H9 (cell line): ENCODE measurements around the gene FANCE. TPM values are rescaled to one million over a fixed set of nuclear protein-coding genes. Genes with fewer than 3 reads are reported as not detected.

ENCODE experiments used
- DNase-seq: peaks from one replicate; pipeline ENCODE4 v3.0.0-alpha.2; 2017
- H2AFZ ChIP-seq: one replicate; pipeline ENCODE4 v1.6.1; 2013; ENCODE audit warnings: mild to moderate bottlenecking, low read length, control low read depth, moderate library complexity
- H2AK5ac ChIP-seq: 2 replicates; pipeline ENCODE4 v1.6.1; 2013; ENCODE audit warnings: low read length, control low read depth, mixed read lengths; ENCODE audit not compliant: insufficient read length
- H2BK120ac ChIP-seq: one replicate; pipeline ENCODE4 v1.6.1; 2013; ENCODE audit warnings: low read depth, mild to moderate bottlenecking, low read length, control low read depth, inconsistent platforms; ENCODE audit not compliant: poor library complexity, severe bottlenecking
- H2BK12ac ChIP-seq: 2 replicates; pipeline ENCODE4 v1.6.1; 2013; ENCODE audit warnings: low read length, control low read depth, mixed read lengths, low read depth; ENCODE audit not compliant: insufficient read length
- H2BK15ac ChIP-seq: 2 replicates; pipeline ENCODE4 v1.6.1; 2013; ENCODE audit warnings: low read depth, low read length, control low read depth
- H2BK20ac ChIP-seq: one replicate; pipeline ENCODE4 v1.6.1; 2013; ENCODE audit warnings: low read depth, mild to moderate bottlenecking, low read length, control low read depth, inconsistent platforms; ENCODE audit not compliant: poor library complexity, severe bottlenecking
- H2BK5ac ChIP-seq: 2 replicates; pipeline ENCODE4 v1.6.1; 2013; ENCODE audit warnings: low read length, control low read depth, mixed read lengths; ENCODE audit not compliant: insufficient read length
- H3K14ac ChIP-seq: 2 replicates; pipeline ENCODE4 v1.6.1; 2013; ENCODE audit warnings: low read length, control low read depth; ENCODE audit not compliant: insufficient read depth
- H3K18ac ChIP-seq: 2 replicates; pipeline ENCODE4 v1.6.1; 2013; ENCODE audit warnings: low read depth, mild to moderate bottlenecking, mixed read lengths, low read length, control low read depth; ENCODE audit not compliant: insufficient read length
- H3K23ac ChIP-seq: 2 replicates; pipeline ENCODE4 v1.6.1; 2013; ENCODE audit warnings: low read length, control low read depth, mixed read lengths, low read depth; ENCODE audit not compliant: insufficient read length
- H3K23me2 ChIP-seq: 2 replicates; pipeline ENCODE4 v1.6.1; 2013; ENCODE audit warnings: low read depth, mild to moderate bottlenecking, mixed read lengths, low read length, control low read depth; ENCODE audit not compliant: insufficient read length, poor library complexity, severe bottlenecking
- H3K27ac ChIP-seq: 2 replicates; pipeline ENCODE4 v1.5.1; 2013; ENCODE audit warnings: low read length, control low read depth, mixed read lengths, low read depth; ENCODE audit not compliant: insufficient read length
- H3K27me3 ChIP-seq: 2 replicates; pipeline ENCODE4 v1.6.1; 2013; ENCODE audit warnings: low read length, control low read depth, inconsistent platforms; ENCODE audit not compliant: insufficient read depth
- H3K4ac ChIP-seq: 2 replicates; pipeline ENCODE4 v1.6.1; 2013; ENCODE audit warnings: low read depth, mild to moderate bottlenecking, control low read depth, inconsistent platforms, low read length, moderate library complexity
- H3K4me1 ChIP-seq: 2 replicates; pipeline ENCODE4 v1.6.1; 2013; ENCODE audit warnings: low read length, control low read depth, inconsistent platforms; ENCODE audit not compliant: insufficient read depth
- H3K4me2 ChIP-seq: 2 replicates; pipeline ENCODE4 v1.6.1; 2013; ENCODE audit warnings: low read length, control low read depth, mixed read lengths; ENCODE audit not compliant: insufficient read length, insufficient read depth
- H3K56ac ChIP-seq: 2 replicates; pipeline ENCODE4 v1.6.1; 2013; ENCODE audit warnings: low read depth, mild to moderate bottlenecking, mixed read lengths, low read length, control low read depth; ENCODE audit not compliant: insufficient read length
- H3K79me1 ChIP-seq: 2 replicates; pipeline ENCODE4 v1.6.1; 2013; ENCODE audit warnings: low read depth, mild to moderate bottlenecking, moderate library complexity, low read length, control low read depth, inconsistent platforms; ENCODE audit not compliant: insufficient read depth, poor library complexity, severe bottlenecking
- H3K79me2 ChIP-seq: 2 replicates; pipeline ENCODE4 v1.6.1; 2013; ENCODE audit warnings: low read length, control low read depth, inconsistent platforms; ENCODE audit not compliant: insufficient read depth
- H3K9ac ChIP-seq: 2 replicates; pipeline ENCODE4 v1.6.1; 2013; ENCODE audit warnings: low read length, control low read depth, mixed read lengths; ENCODE audit not compliant: insufficient read length; ENCODE audit errors: extremely low read depth
- H3K9me3 ChIP-seq: one replicate; pipeline ENCODE4 v1.6.1; 2013; ENCODE audit warnings: low read depth, low read length, inconsistent platforms; ENCODE audit not compliant: control insufficient read depth
- H3T11ph ChIP-seq: one replicate; pipeline ENCODE4 v1.6.1; 2013; ENCODE audit warnings: mild to moderate bottlenecking, low read length, control low read depth, inconsistent platforms
- H4K20me1 ChIP-seq: one replicate; pipeline ENCODE4 v1.6.1; 2013; ENCODE audit not compliant: control insufficient read depth, insufficient read length, insufficient read depth
- H4K5ac ChIP-seq: 2 replicates; pipeline ENCODE4 v1.6.1; 2013; ENCODE audit warnings: low read depth, mild to moderate bottlenecking, mixed read lengths, low read length, control low read depth; ENCODE audit not compliant: insufficient read length
- H4K8ac ChIP-seq: replicated peaks from 2 replicates; pipeline ENCODE4 v1.6.1; 2013; ENCODE audit warnings: low read length, control low read depth, mixed read lengths, low read depth; ENCODE audit not compliant: insufficient read length
- H4K91ac ChIP-seq: 2 replicates; pipeline ENCODE4 v1.6.1; 2013; ENCODE audit warnings: low read depth, mild to moderate bottlenecking, moderate library complexity, mixed read lengths, low read length, control low read depth; ENCODE audit not compliant: insufficient read length
- H3K27ac Mint-ChIP-seq, 3 experiments: 2 replicates in 2 of 3; 3 replicates in 1 of 3; pipeline ENCODE4 v1.8.0; 2020 to 2021; ENCODE audit warnings: mixed read lengths in 3 of 3, mild to moderate bottlenecking in 1 of 3, moderate library complexity in 1 of 3
- H3K27me3 Mint-ChIP-seq: 2 replicates; pipeline ENCODE4 v1.8.0; 2021; ENCODE audit warnings: low read depth, mild to moderate bottlenecking, moderate library complexity, mixed read lengths
- H3K36me3 Mint-ChIP-seq, 3 experiments: 2 replicates in 2 of 3; 3 replicates in 1 of 3; pipeline ENCODE4 v1.8.0; 2020 to 2021; ENCODE audit warnings: low read depth in 3 of 3, mixed read lengths in 3 of 3; ENCODE audit not compliant: insufficient read depth in 1 of 3
- H3K4me1 Mint-ChIP-seq, 2 experiments: 2 replicates each; pipeline ENCODE4 v1.8.0; 2020; ENCODE audit warnings: mixed read lengths in 2 of 2
- H3K4me3 Mint-ChIP-seq, 2 experiments: 2 replicates in 1 of 2; 3 replicates in 1 of 2; pipeline ENCODE4 v1.8.0; 2020 to 2021; ENCODE audit warnings: mild to moderate bottlenecking in 2 of 2, mixed read lengths in 2 of 2, moderate library complexity in 1 of 2
- H3K9me3 Mint-ChIP-seq, 2 experiments: 2 replicates in 1 of 2; 3 replicates in 1 of 2; pipeline ENCODE4 v1.8.0; 2020; ENCODE audit warnings: mild to moderate bottlenecking in 2 of 2, mixed read lengths in 2 of 2, moderate library complexity in 1 of 2
- CTCF ChIP-seq: fragments of 200-600 bp; sonication (generic); conservative IDR thresholded peaks from 3 replicates; pipeline ENCODE4 v1.8.0; 2021; ENCODE audit warnings: antibody characterized with exemption, mild to moderate bottlenecking
- WGBS: extraction: QIAGEN DNeasy Blood & Tissue Kit; methylation state at CpG from one replicate; pipeline ENCODE4 v1.1.7; 2013; ENCODE audit warnings: missing lambda C conversion rate, low lambda C conversion rate, mixed read lengths; ENCODE audit not compliant: insufficient read length; ENCODE audit errors: extremely low coverage; 5-methylcytosine and 5-hydroxymethylcytosine counted together
- total RNA-seq: library from RNA; stranded (reverse); gene quantifications from 2 replicates; pipeline ENCODE4 v1.2.1, GENCODE V29; 2021

The FANCE gene
- total RNA-seq, 1 experiment from 2014 or later = 8.4 TPM

DNA sequence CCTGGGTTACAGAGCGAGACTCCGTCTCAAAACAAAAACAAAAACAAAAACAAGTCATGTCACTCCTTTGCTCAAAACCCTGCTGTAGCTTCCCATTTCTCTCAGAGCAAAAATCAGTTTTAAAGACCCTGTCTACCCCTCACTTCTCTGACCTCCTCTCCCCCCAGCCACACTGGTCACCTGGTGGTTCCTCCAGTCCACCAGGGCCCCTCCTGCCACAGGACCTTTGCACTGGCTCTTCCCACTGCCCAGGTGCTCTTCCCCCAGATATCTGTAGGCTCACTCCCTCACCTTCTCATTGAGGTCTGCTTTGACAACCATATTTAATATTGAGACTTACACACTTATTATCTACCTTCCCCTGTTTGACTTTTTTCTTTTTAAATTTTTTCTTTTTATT, 49.6 kb downstream of the FANCE start:
- H2BK20ac ChIP-seq = no peak overlapping the region
- H3K27me3 Mint-ChIP-seq = peaks cover 32% of the 10 kb centered on the region
- no CpG with 5 or more reads among the region's 2 CpGs for WGBS

More for the DNA sequence above, 49.6 kb downstream of the FANCE start:
- Histone ChIP-seq H2BK15ac (no peak overlapping the region), H3K4me2 (no peak overlapping the region), H3K23ac (no peak overlapping the region), H4K91ac (no peak overlapping the region), H3K14ac (no peak overlapping the region), H2AFZ (no peak overlapping the region), H3K27me3 (no peaks in the 10 kb centered on the region), H2BK5ac (no peak overlapping the region), H4K8ac (no peak overlapping the region), H2BK12ac (no peak overlapping the region), H3K9me3 (no peaks in the 10 kb centered on the region), H3K23me2 (peaks cover 12% of the 10 kb centered on the region), H3K56ac (no peak overlapping the region), H3K79me1 (no peaks in the 10 kb centered on the region), H2BK120ac (no peak overlapping the region), H3K27ac (no peak overlapping the region), H2AK5ac (no peak overlapping the region), H3K4me1 (0 out of 2 replicates have a peak, but pooled peaks cover 2% of the 10 kb centered on the region), H3K9ac (no peak overlapping the region), H3K18ac (no peak overlapping the region), H3K4ac (no peak overlapping the region), H3T11ph (no peak overlapping the region), H4K5ac (no peak overlapping the region), H3K79me2 (no peaks in the 10 kb centered on the region), H4K20me1 (no peaks in the 10 kb centered on the region)
- H3K36me3 Mint-ChIP-seq = peaks cover 0 to 4% (median 0%) of the 10 kb centered on the region in 3 experiments; a peak in 1 of 7 replicates
- H3K27ac Mint-ChIP-seq = no peak overlapping the region
- TF ChIP-seq CTCF = no peak
- H3K4me1 Mint-ChIP-seq = peaks cover 32 to 35% of the 10 kb centered on the region in 2 experiments
- DNase-seq = no peak
- H3K4me3 Mint-ChIP-seq = no peak overlapping the region
- H3K9me3 Mint-ChIP-seq = no peaks in the 10 kb centered on the region
